ENCODE measurements around the gene MIER3. TPM values are rescaled to one million over a fixed set of nuclear protein-coding genes. Genes with fewer than 3 reads are reported as not detected.
A peak's percentile ranks its signal among the peaks of the same experiment; 100 is the strongest.

MIER3 gene, protein sequence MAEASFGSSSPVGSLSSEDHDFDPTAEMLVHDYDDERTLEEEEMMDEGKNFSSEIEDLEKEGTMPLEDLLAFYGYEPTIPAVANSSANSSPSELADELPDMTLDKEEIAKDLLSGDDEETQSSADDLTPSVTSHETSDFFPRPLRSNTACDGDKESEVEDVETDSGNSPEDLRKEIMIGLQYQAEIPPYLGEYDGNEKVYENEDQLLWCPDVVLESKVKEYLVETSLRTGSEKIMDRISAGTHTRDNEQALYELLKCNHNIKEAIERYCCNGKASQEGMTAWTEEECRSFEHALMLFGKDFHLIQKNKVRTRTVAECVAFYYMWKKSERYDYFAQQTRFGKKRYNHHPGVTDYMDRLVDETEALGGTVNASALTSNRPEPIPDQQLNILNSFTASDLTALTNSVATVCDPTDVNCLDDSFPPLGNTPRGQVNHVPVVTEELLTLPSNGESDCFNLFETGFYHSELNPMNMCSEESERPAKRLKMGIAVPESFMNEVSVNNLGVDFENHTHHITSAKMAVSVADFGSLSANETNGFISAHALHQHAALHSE
- total RNA-seq (ENCODE audit: low replicate concordance) = 30.1 and 43.1 TPM in 2 replicates
- long read RNA-seq, partial matches to known transcripts = 0 of 10 reads
- long read RNA-seq, other reads (novel, unspliced or antisense) = 10 of 10 reads

DNA sequence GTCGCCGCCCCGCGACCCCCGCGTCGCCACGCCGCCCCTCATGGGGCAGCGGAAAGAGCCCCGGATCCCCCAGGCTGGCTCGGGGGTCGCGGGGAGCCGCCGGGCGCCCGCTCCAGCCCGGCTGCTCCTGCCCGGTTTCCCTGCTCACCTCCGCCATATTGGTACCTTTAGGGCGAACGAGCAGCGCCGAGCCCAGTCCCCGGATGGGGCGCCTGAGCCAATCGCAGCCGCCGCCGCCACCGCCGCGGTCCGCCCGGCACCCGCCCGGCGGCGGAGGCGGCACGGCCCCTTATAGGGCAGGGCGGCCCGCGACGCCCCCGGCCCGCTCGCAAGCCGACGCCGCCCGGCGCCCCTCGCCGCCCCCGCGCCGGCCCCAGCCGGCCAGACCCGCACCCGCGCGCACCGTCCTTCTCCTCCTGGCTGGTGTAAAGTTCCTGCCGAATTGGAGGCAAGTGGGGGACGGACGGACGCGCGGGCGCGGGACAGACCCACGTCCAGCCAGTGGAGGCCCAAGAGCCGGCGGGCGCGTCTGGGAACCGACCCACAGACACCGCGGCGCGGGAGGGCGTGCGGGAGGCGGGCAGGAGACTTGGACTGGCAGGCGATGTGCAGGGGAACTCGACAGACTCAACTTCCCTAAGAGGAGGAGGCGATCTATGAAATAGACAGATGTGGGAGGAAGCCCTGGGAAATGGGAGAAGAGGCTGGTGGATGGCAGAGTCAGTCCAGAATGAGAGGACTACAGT, at the start of gene MIER3:
TSS of gene MIER3 (minus strand) at position 178 of the 746 bp plus-strand sequence. CDS start at position 157, 21 bp downstream.
- Mint-ChIP-seq H3K9me3 (no peaks in the 10 kb centered on the region), H3K4me3 (peak within 1 kb of the TSS; percentile 98), H3K27ac (peak within 1 kb of the TSS; percentile 93), H3K27me3 (peaks cover 10% of the 10 kb centered on the region), H3K4me1 (ENCODE audit: unreplicated experiment) (peaks cover 12% of the 10 kb centered on the region), H3K36me3 (no peaks in the 10 kb centered on the region)
- TF ChIP-seq, protein P1, sequence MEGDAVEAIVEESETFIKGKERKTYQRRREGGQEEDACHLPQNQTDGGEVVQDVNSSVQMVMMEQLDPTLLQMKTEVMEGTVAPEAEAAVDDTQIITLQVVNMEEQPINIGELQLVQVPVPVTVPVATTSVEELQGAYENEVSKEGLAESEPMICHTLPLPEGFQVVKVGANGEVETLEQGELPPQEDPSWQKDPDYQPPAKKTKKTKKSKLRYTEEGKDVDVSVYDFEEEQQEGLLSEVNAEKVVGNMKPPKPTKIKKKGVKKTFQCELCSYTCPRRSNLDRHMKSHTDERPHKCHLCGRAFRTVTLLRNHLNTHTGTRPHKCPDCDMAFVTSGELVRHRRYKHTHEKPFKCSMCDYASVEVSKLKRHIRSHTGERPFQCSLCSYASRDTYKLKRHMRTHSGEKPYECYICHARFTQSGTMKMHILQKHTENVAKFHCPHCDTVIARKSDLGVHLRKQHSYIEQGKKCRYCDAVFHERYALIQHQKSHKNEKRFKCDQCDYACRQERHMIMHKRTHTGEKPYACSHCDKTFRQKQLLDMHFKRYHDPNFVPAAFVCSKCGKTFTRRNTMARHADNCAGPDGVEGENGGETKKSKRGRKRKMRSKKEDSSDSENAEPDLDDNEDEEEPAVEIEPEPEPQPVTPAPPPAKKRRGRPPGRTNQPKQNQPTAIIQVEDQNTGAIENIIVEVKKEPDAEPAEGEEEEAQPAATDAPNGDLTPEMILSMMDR (conservative IDR thresholded peaks at IDR 0.05) = no peak
- DNase-seq (ENCODE audit: extremely low spot score, unreplicated experiment) = peak; percentile 84

DNA sequence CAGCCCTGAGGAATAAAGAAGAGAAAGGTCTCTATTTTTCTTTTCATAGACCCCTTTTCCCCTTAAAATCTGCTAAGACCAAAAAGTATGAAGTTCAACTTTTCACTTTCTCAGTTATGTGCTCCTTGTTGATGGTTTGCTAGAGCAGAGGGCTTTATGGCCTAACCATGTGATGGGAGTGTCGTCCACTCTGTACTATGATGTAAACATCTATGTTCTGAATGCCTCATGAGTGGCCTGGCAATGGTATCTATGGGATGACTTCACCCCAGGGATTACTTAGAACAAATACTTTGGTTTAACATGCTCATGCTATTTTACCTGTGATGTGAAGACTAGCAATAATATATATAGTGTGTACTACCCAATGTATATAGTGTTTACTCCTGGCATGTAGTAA, 43.7 kb upstream of the MIER3 start:
- DNase-seq (ENCODE audit: extremely low spot score, unreplicated experiment) = no peak

DNA sequence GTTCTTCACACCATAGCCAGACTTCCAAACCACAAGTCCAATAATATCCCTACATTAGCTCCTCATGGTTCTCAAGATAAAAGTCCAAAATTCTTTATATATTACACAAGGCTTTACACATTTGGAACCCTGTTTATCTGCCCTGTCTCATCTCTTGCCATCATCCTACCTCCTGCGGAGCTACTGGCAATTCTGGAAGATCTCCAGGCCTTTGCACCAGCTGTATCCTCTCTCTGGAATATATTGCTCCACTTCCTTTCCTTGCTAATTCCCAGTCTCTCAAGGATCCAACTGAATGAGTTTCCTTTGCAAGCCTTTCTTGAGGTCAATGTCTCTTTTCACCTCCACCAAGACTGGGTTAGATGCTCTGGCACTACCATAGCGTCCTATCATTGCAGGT, 41.3 kb upstream of the MIER3 start:
- no peak for DNase-seq (ENCODE audit: extremely low spot score, unreplicated experiment)
- H3K9me3 Mint-ChIP-seq = no peaks in the 10 kb centered on the region
- H3K27ac Mint-ChIP-seq = no peak overlapping the region
- H3K4me1 Mint-ChIP-seq (ENCODE audit: unreplicated experiment) = no peaks in the 10 kb centered on the region
- TF ChIP-seq, protein P1 (conservative IDR thresholded peaks at IDR 0.05) = no peak
- no peak overlapping the region for H3K4me3 Mint-ChIP-seq
- peaks cover 7% of the 10 kb centered on the region for H3K27me3 Mint-ChIP-seq
- H3K36me3 Mint-ChIP-seq = no peaks in the 10 kb centered on the region

More for the DNA sequence above, 43.7 kb upstream of the MIER3 start:
- peaks cover 7% of the 10 kb centered on the region for H3K27me3 Mint-ChIP-seq
- no peaks in the 10 kb centered on the region for H3K36me3 Mint-ChIP-seq
- no peak overlapping the region for H3K27ac Mint-ChIP-seq
- TF ChIP-seq, protein P1 (conservative IDR thresholded peaks at IDR 0.05) = no peak
- H3K4me1 Mint-ChIP-seq (ENCODE audit: unreplicated experiment) = no peaks in the 10 kb centered on the region
- H3K9me3 Mint-ChIP-seq = no peaks in the 10 kb centered on the region
- no peak overlapping the region for H3K4me3 Mint-ChIP-seq

DNA sequence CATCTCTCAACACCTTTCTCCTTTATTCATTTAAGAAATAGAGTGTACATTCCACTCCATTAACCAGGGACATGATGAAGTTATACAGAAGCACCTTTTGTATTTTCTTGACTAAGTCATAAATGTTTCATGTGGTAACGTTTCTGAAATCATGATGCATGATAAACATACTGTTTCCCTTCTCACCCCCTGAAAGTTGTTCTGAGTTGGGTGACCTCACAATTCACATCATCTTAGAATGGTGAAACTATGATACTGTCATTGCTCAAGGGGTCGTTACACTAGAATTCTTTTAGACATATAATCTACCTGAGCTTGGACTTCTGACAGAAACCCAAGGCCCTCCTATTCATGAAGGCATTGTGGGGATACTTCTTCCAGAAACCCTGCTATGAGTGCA, 37.8 kb upstream of the MIER3 start:
- TF ChIP-seq, protein P1 (conservative IDR thresholded peaks at IDR 0.05) = no peak
- Mint-ChIP-seq H3K36me3 (no peaks in the 10 kb centered on the region), H3K27me3 (peaks cover 7% of the 10 kb centered on the region), H3K4me3 (no peak overlapping the region), H3K9me3 (no peaks in the 10 kb centered on the region), H3K4me1 (ENCODE audit: unreplicated experiment) (no peaks in the 10 kb centered on the region), H3K27ac (no peak overlapping the region)
- DNase-seq (ENCODE audit: extremely low spot score, unreplicated experiment) = no peak

DNA sequence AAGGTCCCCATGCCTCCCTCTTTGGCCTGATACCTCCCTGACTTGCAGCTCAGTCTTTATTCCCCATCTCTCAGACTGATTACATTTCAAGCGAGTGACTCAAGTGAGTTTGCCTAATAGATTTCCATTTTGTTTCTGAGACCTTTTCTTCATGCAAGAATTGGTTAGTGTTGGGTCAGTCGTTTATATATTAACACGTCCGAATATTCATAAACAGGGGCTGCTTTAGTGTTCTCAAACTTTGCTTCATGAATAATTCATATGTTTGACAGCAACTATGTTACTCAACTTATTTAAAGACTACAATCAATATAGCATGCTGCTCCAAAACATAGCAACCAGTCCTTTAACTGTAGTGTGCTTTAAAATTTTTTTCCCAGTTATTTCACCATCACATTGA, 36.6 kb upstream of the MIER3 start:
- Mint-ChIP-seq H3K4me3 (no peak overlapping the region), H3K4me1 (ENCODE audit: unreplicated experiment) (no peaks in the 10 kb centered on the region), H3K27ac (no peak overlapping the region), H3K36me3 (no peaks in the 10 kb centered on the region), H3K9me3 (no peaks in the 10 kb centered on the region), H3K27me3 (peaks cover 4% of the 10 kb centered on the region)
- DNase-seq (ENCODE audit: extremely low spot score, unreplicated experiment) = no peak
- TF ChIP-seq, protein P1 (conservative IDR thresholded peaks at IDR 0.05) = no peak

All from type B pancreatic cell (in vitro differentiated cells).